NT2/D1 (cell line): ENCODE data around the gene MBD4.

ENCODE experiments used
- YY1 ChIP-seq: IDR thresholded peaks from 2 replicates; pipeline ENCODE4 v1.6.1; 2011; ENCODE audit not compliant: insufficient read length, insufficient read depth
- ZNF274 ChIP-seq: IDR thresholded peaks from 2 replicates; pipeline ENCODE4 v1.6.1; 2011; ENCODE audit warnings: mild to moderate bottlenecking, low read depth, low read length

DNA sequence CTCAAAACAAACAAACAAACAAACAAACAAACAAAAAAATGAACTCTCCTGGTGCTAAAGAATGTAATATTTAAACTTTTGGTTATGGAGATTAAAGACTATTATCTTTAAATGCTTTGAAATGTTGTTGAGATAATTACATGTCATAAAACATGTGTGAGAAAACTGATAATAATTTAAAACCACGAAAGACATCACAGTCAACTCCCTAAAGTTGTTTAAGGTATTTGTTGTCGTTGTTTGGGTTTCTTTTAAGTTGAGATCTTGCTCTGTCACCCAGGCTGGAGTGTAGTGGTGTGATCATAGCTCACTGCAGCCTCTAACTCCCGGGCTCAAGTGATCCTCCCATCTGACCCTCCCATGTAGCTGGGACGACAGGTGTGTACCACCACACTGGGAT is 23.3 kb downstream of the MBD4 start:
- TF ChIP-seq YY1 (no peak), ZNF274 (no peak)
